SK-N-SH treated with all-trans-retinoic acid at 6 μM for 48 hours (cell line): Measurements from ENCODE around the gene MRPL1.
"Not testable (repeated sequence)": the region's sequence is repeated elsewhere in the genome, so short reads cannot be mapped to it uniquely, and the experiment has no call there.

Experiments
- ATAC-seq: fragments of 200-7000 bp; cut with Tn5 transposase; 3 replicates; pipeline ENCODE4 v1.9.1; 2020; ENCODE audit warnings: mild to moderate bottlenecking, moderate library complexity
- ARNTL ChIP-seq: fragments of 450-650 bp; formaldehyde crosslinking; IDR thresholded peaks from 2 replicates; pipeline ENCODE4 v1.5.0; 2020; ENCODE audit warnings: low read depth, mild to moderate bottlenecking, moderate library complexity, borderline replicate concordance
- BACH2 ChIP-seq: fragments of 250-450 bp; sonication (Bioruptor Pico); IDR thresholded peaks from 2 replicates; pipeline ENCODE4 v1.9.0; 2021; ENCODE audit warnings: mild to moderate bottlenecking, borderline replicate concordance
- CSDC2 ChIP-seq: fragments of 250-450 bp; sonication (Bioruptor Pico); IDR thresholded peaks from 2 replicates; pipeline ENCODE4 v1.5.0; 2020; ENCODE audit warnings: mild to moderate bottlenecking, moderate library complexity
- ESRRG ChIP-seq: fragments of 250-450 bp; sonication (Bioruptor Pico); IDR thresholded peaks from 2 replicates; pipeline ENCODE4 v1.6.1; 2021; ENCODE audit warnings: mild to moderate bottlenecking
- OSR1 ChIP-seq: fragments of 250-450 bp; sonication (Bioruptor Pico); IDR thresholded peaks from 2 replicates; pipeline ENCODE4 v1.8.0; 2022; ENCODE audit warnings: moderate library complexity, mild to moderate bottlenecking, inconsistent platforms
- RARB ChIP-seq: fragments of 250-450 bp; sonication (Bioruptor Pico); IDR thresholded peaks from 2 replicates; pipeline ENCODE4 v1.8.0; 2021; ENCODE audit warnings: mild to moderate bottlenecking, moderate library complexity
- SNAI2 ChIP-seq: fragments of 250-450 bp; sonication (Bioruptor Pico); IDR thresholded peaks from 2 replicates; pipeline ENCODE4 v1.5.0; 2020; ENCODE audit warnings: mild to moderate bottlenecking, moderate library complexity
- TCF4 ChIP-seq: fragments of 250-450 bp; sonication (Bioruptor Pico); IDR thresholded peaks from 2 replicates; pipeline ENCODE4 v1.8.0; 2021; ENCODE audit warnings: mild to moderate bottlenecking, moderate library complexity, borderline replicate concordance
- TOX ChIP-seq: fragments of 250-450 bp; sonication (Bioruptor Pico); IDR thresholded peaks from 2 replicates; pipeline ENCODE4 v1.8.0; 2021; ENCODE audit warnings: mild to moderate bottlenecking, moderate library complexity, borderline replicate concordance
- ZC3H10 ChIP-seq: fragments of 250-450 bp; sonication (Bioruptor Pico); IDR thresholded peaks from 2 replicates; pipeline ENCODE4 v1.5.1; 2021; ENCODE audit warnings: mild to moderate bottlenecking, moderate library complexity
- ZFP3 ChIP-seq: fragments of 250-450 bp; sonication (Bioruptor Pico); IDR thresholded peaks from 2 replicates; pipeline ENCODE4 v1.5.0; 2020; ENCODE audit warnings: mild to moderate bottlenecking, moderate library complexity
- ZFP30 ChIP-seq: fragments of 450-650 bp; formaldehyde crosslinking; IDR thresholded peaks from 2 replicates; pipeline ENCODE4 v1.5.0; 2022; ENCODE audit warnings: mild to moderate bottlenecking, moderate library complexity
- ZNF565 ChIP-seq: fragments of 450-650 bp; formaldehyde crosslinking; conservative IDR thresholded peaks from 2 replicates; pipeline ENCODE4 v1.5.0; 2020; ENCODE audit warnings: low read depth, mild to moderate bottlenecking, moderate library complexity
- ZNF8 ChIP-seq: fragments of 450-650 bp; formaldehyde crosslinking; IDR thresholded peaks from 2 replicates; pipeline ENCODE4 v1.5.0; 2020; ENCODE audit warnings: mild to moderate bottlenecking, moderate library complexity
- TF ChIP-seq, protein P1 (sequence below): fragments of 250-450 bp; sonication (Bioruptor Pico); IDR thresholded peaks from 2 replicates; pipeline ENCODE4 v1.8.0; 2021; ENCODE audit warnings: low read depth, mild to moderate bottlenecking, moderate library complexity, borderline replicate concordance
- TF ChIP-seq, protein P2 (sequence below): fragments of 250-450 bp; sonication (Bioruptor Pico); IDR thresholded peaks from 2 replicates; pipeline ENCODE4 v1.5.1; 2021; ENCODE audit warnings: mild to moderate bottlenecking, moderate library complexity
- TF ChIP-seq, protein P3 (sequence below): fragments of 250-450 bp; sonication (Bioruptor Pico); IDR thresholded peaks from 2 replicates; pipeline ENCODE4 v1.8.0; 2020; ENCODE audit warnings: mild to moderate bottlenecking, moderate library complexity, borderline replicate concordance
- TF ChIP-seq, protein P4 (sequence below): fragments of 250-450 bp; sonication (Bioruptor Pico); IDR thresholded peaks from 2 replicates; pipeline ENCODE4 v1.5.1; 2020; ENCODE audit warnings: low read depth, mild to moderate bottlenecking, moderate library complexity

Gene MRPL1

DNA sequence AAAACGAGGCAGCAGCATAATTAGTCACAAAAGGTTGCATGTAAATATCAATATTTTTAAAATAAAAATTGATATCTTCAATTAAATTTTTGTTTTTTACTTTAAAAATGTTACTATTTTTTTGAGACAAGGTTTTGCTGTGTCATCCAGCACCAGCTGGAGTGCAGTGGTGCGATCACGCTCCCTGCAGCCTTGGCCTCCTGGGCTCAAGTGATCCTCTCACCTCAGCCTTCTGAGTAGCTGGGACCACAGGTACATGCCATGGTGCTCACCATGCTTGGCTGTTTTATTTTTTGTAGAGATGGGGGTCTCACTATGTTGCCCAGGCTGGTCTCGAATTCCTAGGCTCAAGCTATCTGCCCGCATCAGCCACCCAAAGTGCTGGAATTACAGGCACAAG lies 97.7 kb downstream of the MRPL1 start:
- TF ChIP-seq, protein P1, sequence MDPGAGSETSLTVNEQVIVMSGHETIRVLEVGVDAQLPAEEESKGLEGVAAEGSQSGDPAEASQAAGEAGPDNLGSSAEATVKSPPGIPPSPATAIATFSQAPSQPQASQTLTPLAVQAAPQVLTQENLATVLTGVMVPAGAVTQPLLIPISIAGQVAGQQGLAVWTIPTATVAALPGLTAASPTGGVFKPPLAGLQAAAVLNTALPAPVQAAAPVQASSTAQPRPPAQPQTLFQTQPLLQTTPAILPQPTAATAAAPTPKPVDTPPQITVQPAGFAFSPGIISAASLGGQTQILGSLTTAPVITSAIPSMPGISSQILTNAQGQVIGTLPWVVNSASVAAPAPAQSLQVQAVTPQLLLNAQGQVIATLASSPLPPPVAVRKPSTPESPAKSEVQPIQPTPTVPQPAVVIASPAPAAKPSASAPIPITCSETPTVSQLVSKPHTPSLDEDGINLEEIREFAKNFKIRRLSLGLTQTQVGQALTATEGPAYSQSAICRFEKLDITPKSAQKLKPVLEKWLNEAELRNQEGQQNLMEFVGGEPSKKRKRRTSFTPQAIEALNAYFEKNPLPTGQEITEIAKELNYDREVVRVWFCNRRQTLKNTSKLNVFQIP (CRISPR knock-in tag) = no peak
- no peak for TF ChIP-seq ARNTL (CRISPR knock-in tag)
- TF ChIP-seq SNAI2 (CRISPR knock-in tag) = no peak
- TF ChIP-seq, protein P2, sequence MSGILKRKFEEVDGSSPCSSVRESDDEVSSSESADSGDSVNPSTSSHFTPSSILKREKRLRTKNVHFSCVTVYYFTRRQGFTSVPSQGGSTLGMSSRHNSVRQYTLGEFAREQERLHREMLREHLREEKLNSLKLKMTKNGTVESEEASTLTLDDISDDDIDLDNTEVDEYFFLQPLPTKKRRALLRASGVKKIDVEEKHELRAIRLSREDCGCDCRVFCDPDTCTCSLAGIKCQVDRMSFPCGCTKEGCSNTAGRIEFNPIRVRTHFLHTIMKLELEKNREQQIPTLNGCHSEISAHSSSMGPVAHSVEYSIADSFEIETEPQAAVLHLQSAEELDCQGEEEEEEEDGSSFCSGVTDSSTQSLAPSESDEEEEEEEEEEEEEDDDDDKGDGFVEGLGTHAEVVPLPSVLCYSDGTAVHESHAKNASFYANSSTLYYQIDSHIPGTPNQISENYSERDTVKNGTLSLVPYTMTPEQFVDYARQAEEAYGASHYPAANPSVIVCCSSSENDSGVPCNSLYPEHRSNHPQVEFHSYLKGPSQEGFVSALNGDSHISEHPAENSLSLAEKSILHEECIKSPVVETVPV (CRISPR knock-in tag) = no peak
- TF ChIP-seq, protein P3, sequence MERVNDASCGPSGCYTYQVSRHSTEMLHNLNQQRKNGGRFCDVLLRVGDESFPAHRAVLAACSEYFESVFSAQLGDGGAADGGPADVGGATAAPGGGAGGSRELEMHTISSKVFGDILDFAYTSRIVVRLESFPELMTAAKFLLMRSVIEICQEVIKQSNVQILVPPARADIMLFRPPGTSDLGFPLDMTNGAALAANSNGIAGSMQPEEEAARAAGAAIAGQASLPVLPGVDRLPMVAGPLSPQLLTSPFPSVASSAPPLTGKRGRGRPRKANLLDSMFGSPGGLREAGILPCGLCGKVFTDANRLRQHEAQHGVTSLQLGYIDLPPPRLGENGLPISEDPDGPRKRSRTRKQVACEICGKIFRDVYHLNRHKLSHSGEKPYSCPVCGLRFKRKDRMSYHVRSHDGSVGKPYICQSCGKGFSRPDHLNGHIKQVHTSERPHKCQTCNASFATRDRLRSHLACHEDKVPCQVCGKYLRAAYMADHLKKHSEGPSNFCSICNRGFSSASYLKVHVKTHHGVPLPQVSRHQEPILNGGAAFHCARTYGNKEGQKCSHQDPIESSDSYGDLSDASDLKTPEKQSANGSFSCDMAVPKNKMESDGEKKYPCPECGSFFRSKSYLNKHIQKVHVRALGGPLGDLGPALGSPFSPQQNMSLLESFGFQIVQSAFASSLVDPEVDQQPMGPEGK (CRISPR knock-in tag) = no peak
- no peak for TF ChIP-seq RARB (CRISPR knock-in tag)
- TF ChIP-seq TOX (CRISPR knock-in tag) = no peak
- TF ChIP-seq ZNF565 (CRISPR knock-in tag) = no peak
- TF ChIP-seq BACH2 (CRISPR knock-in tag) = no peak
- no peak for TF ChIP-seq ZNF8 (CRISPR knock-in tag)
- no peak for TF ChIP-seq ZFP30
- TF ChIP-seq CSDC2 (CRISPR knock-in tag) = no peak
- TF ChIP-seq TCF4 = no peak
- TF ChIP-seq ESRRG = no peak
- TF ChIP-seq ZFP3 (CRISPR knock-in tag) = no peak
- ATAC-seq = no peak

DNA sequence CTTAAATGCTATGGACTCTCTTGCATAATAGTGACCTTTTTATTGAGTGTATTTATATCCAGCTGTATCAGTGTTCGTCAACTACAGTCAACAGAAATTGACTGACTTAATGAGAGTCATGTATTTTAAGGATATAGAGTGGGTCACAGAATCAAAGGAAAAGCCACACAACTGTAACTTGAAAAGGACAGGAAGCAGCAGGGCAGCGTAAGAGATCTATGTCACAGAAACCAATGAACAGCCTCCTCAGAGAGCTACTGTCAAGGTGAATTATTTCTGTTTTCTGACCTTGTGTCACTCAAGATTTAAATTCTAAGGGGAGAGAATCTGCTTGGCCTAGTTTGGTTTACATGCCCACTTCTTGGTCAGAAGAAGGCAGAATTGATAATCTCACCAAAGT lies 100.4 kb downstream of the MRPL1 start:
- ATAC-seq = no peak

DNA sequence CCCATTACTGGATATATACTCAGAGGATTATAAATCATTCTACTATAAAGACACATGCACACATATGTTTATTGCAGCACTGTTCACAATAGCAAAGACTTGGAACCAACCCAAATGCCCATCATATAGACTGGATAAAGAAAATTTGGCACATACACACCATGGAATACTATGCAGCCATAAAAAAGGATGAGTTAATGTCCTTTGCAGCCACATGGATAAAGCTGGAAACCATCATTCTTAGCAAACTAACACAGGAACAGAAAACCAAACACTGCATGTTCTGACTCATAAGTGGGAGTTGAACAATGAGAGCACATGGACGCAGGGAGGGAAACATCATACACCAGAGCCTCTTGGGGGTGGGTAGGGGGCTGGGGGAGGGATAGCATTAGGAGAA lies 111.0 kb downstream of the MRPL1 start:
- not testable (repeated sequence) for ATAC-seq

More for the DNA sequence above, 100.4 kb downstream of the MRPL1 start:
- no peak for TF ChIP-seq TOX (CRISPR knock-in tag)
- TF ChIP-seq, protein P1 (CRISPR knock-in tag) = no peak
- TF ChIP-seq OSR1 = no peak
- TF ChIP-seq SNAI2 (CRISPR knock-in tag) = no peak
- no peak for TF ChIP-seq ZNF565 (CRISPR knock-in tag)
- TF ChIP-seq CSDC2 (CRISPR knock-in tag) = no peak
- no peak for TF ChIP-seq ZC3H10
- TF ChIP-seq, all 23 proteins: peak for 0

DNA sequence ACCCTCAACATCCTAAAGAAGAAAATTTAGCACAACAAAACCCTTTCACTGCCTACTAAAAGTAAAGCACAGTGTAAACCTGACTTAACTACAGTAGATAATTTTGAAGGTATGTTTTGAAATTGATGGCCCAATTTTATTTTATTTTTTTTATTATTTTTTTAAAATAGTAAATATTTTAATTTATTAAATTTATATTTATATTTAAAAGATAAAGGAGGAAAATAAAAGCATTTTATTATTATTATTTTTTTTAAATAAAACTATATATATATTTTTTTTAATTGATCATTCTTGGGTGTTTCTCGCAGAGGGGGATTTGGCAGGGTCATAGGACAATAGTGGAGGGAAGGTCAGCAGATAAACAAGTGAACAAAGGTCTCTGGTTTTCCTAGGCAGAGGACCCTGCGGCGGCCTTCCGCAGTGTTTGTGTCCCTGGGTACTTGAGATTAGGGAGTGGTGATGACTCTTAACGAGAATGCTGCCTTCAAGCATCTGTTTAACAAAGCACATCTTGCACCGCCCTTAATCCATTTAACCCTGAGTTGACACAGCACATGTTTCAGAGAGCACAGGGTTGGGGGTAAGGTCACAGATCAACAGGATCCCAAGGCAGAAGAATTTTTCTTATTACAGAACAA lies 120.4 kb downstream of the MRPL1 start:
- ATAC-seq = not testable (repeated sequence)

DNA sequence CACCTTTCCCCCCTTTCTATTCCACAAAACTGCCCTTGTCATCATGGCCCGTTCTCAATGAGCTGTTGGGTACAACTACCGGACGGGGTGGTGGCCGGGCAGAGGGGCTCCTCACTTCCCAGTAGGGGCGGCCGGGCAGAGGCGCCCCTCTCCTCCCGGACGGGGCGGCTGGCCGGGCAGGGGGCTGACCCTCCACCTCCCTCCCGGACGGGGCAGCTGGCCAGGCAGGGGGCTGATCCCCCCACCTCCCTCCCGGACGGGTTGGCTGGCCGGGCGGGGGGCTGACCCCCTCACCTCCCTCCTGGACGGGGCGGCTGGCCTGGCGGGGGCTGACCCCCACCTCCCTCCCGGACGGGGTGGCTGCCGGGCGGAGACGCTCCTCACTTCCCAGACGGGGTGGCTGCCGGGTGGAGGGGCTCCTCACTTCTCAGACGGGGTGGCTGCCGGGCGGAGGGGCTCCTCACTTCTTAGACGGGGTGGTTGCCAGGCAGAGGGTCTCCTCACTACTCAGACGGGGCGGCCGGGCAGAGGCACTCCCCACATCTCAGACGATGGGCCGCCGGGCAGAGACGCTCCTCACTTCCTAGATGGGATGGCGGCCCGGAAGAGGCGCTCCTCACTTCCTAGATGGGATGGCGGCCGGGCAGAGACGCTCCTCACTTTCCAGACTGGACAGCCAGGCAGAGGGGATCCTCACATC lies 121.1 kb downstream of the MRPL1 start:
- not testable (repeated sequence) for ATAC-seq

DNA sequence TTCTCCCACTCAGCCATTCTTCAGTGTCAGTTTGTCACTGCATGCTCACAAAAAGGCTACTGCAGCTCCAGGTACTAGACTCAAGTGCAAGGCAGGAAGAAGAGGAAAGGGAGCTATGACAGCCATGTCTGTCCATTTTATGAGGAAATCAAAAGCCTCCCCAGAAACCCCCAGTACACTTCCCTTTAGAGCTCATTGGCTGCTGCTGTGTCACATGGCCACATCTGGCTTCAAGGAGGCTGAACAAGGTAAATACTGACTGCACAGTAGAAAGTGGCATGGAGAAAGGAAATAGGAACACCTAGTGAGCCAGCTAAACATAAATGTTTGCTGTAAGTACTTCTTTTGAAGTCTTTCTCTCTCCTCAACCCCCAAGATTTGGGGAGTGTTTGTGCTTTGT lies 127.3 kb downstream of the MRPL1 start:
- TF ChIP-seq ZC3H10 = no peak
- TF ChIP-seq, protein P4, sequence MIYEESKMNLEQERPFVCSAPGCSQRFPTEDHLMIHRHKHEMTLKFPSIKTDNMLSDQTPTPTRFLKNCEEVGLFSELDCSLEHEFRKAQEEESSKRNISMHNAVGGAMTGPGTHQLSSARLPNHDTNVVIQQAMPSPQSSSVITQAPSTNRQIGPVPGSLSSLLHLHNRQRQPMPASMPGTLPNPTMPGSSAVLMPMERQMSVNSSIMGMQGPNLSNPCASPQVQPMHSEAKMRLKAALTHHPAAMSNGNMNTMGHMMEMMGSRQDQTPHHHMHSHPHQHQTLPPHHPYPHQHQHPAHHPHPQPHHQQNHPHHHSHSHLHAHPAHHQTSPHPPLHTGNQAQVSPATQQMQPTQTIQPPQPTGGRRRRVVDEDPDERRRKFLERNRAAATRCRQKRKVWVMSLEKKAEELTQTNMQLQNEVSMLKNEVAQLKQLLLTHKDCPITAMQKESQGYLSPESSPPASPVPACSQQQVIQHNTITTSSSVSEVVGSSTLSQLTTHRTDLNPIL (CRISPR knock-in tag) = no peak
- TF ChIP-seq, protein P2 (CRISPR knock-in tag) = no peak
- no peak for TF ChIP-seq ARNTL (CRISPR knock-in tag)
- ATAC-seq = no peak
